Coronary artery (tissue), 2 donors: ENCODE results near the gene CERS4.
"Not testable (repeated sequence)": the region's sequence is repeated elsewhere in the genome, so short reads cannot be mapped to it uniquely, and the experiment has no call there.

ENCODE experiments used
- DNase-seq: peaks from one replicate; pipeline ENCODE4 v3.0.0-alpha.2; 2017; ENCODE audit warnings: low spot score
- H3K27ac ChIP-seq, 2 donors: fragments of 200-600 bp; sonication (generic); one replicate each; pipeline ENCODE4 v1.5.1; 2016 to 2019
- H3K4me3 ChIP-seq: fragments of 200-600 bp; sonication (generic); 2 replicates; pipeline ENCODE4 v1.5.1; 2016; ENCODE audit warnings: mild to moderate bottlenecking, moderate library complexity
- CTCF ChIP-seq: fragments of 200-600 bp; sonication (generic); IDR thresholded peaks from one replicate; pipeline ENCODE4 v1.5.1; 2019; ENCODE audit warnings: antibody characterized with exemption

Gene CERS4

GRCh38 chr19:8269724-8270123, 60.6 kb downstream of the CERS4 start:
- Histone ChIP-seq H3K27ac (no peak overlapping the region), H3K4me3 (no peak overlapping the region)
- TF ChIP-seq CTCF = no peak
- no peak for DNase-seq

GRCh38 chr19:8276508-8276907, 67.3 kb downstream of the CERS4 start:
- DNase-seq = not testable (repeated sequence)

GRCh38 chr19:8291337-8291736, 82.2 kb downstream of the CERS4 start:
- not testable (repeated sequence) for DNase-seq, H3K4me3 ChIP-seq, H3K27ac ChIP-seq

More at GRCh38 chr19:8276508-8276907, 67.3 kb downstream of the CERS4 start:
- H3K4me3 ChIP-seq, H3K27ac ChIP-seq: not testable (repeated sequence)

GRCh38 chr19:8302357-8302691, 93.2 kb downstream of the CERS4 start:
- no peak for DNase-seq
- H3K4me3 ChIP-seq = no peak overlapping the region
- no peak for TF ChIP-seq CTCF
- H3K27ac ChIP-seq = no peak overlapping the region

GRCh38 chr19:8302734-8303133, 93.6 kb downstream of the CERS4 start:
- H3K4me3 ChIP-seq = no peak overlapping the region
- no peak for DNase-seq
- no peak for TF ChIP-seq CTCF
- no peak overlapping the region for H3K27ac ChIP-seq

- H3K4me3 ChIP-seq = no peak overlapping the region
- DNase-seq = no peak
- H3K27ac ChIP-seq = no peak overlapping the region
- TF ChIP-seq CTCF = no peak
These were observed 95.9 kb downstream of the CERS4 start for GRCh38 chr19:8304841-8305621.

GRCh38 chr19:8305798-8306197, 96.6 kb downstream of the CERS4 start:
- TF ChIP-seq CTCF = no peak
- Histone ChIP-seq H3K27ac (peak overlapping the region in 1 of 2 donors; percentile 35), H3K4me3 (no peak overlapping the region)
- no peak for DNase-seq

- Histone ChIP-seq H3K27ac (peak overlapping the region in 1 of 2 donors; percentile 35), H3K4me3 (peak overlapping the region; percentile 82)
- DNase-seq = no peak
- TF ChIP-seq CTCF = no peak
These were observed 97.3 kb downstream of the CERS4 start for GRCh38 chr19:8306235-8307054.
